HepG2 (cell line): Measurements from ENCODE around the gene HSPE1. TPM values are rescaled to one million over a fixed set of nuclear protein-coding genes. Genes with fewer than 3 reads are reported as not detected.

Source experiments
- AGO1 ChIP-seq: fragments of 200-400 bp; formaldehyde crosslinking; IDR thresholded peaks from 2 replicates; pipeline ENCODE4 v1.6.1; 2017; ENCODE audit warnings: mild to moderate bottlenecking, low read depth, low read length, moderate library complexity; ENCODE audit not compliant: poor library complexity, severe bottlenecking
- HMGA1 ChIP-seq: sonication (generic); formaldehyde crosslinking; conservative IDR thresholded peaks from 2 replicates; pipeline ENCODE4 v1.4.0; 2020; ENCODE audit warnings: missing genetic modification reagents
- HNRNPLL ChIP-seq: fragments of 200-400 bp; formaldehyde crosslinking; IDR thresholded peaks from 2 replicates; pipeline ENCODE4 v1.6.1; 2017; ENCODE audit warnings: mild to moderate bottlenecking, low read depth, low read length; ENCODE audit not compliant: poor library complexity, severe bottlenecking
- KAT2B ChIP-seq: fragments of 150-350 bp; IDR thresholded peaks from 2 replicates; pipeline ENCODE4 v1.6.1; 2014; ENCODE audit warnings: low read depth, low read length, borderline replicate concordance
- MAFF ChIP-seq: IDR thresholded peaks from 2 replicates; pipeline ENCODE4 v1.6.1; 2011; ENCODE audit warnings: low read depth, low read length, improper control_type of control experiment
- NFE2L1 ChIP-seq: sonication (generic); formaldehyde crosslinking; IDR thresholded peaks from 2 replicates; pipeline ENCODE4 v1.4.0; 2020; ENCODE audit warnings: missing genetic modification reagents, mild to moderate bottlenecking, borderline replicate concordance
- POLR2AphosphoS5 ChIP-seq: IDR thresholded peaks from 2 replicates; pipeline ENCODE4 v1.6.1; 2012; ENCODE audit warnings: low read depth, low read length
- PRMT3 ChIP-seq: sonication (generic); formaldehyde crosslinking; IDR thresholded peaks from 2 replicates; pipeline ENCODE4 v1.8.1; 2022; ENCODE audit warnings: low read depth, mild to moderate bottlenecking, moderate library complexity, missing genetic modification reagents, borderline replicate concordance
- RARG ChIP-seq: sonication (generic); formaldehyde crosslinking; IDR thresholded peaks from 2 replicates; pipeline ENCODE4 v1.4.0; 2020; ENCODE audit warnings: low read depth, mild to moderate bottlenecking, missing genetic modification reagents
- SAP130 ChIP-seq: IDR thresholded peaks from 2 replicates; pipeline ENCODE4 v1.6.1; 2016; ENCODE audit warnings: low read depth
- SP1 ChIP-seq, 2 experiments: fragments of 450-650 bp in 1 of 2; sonication (generic) in 1 of 2; formaldehyde crosslinking in 1 of 2; IDR thresholded peaks; 2 replicates each; pipeline versions ENCODE4 v1.4.0 to v1.6.1; 2016 to 2020; ENCODE audit warnings: missing genetic modification reagents in 1 of 2
- THAP11 ChIP-seq: IDR thresholded peaks from 2 replicates; pipeline ENCODE4 v1.6.1; 2016; ENCODE audit warnings: missing biosample characterization, missing genetic modification reagents
- XBP1 ChIP-seq: sonication (generic); formaldehyde crosslinking; IDR thresholded peaks from 2 replicates; pipeline ENCODE4 v1.5.0; 2020; ENCODE audit warnings: missing genetic modification reagents
- ZBTB20 ChIP-seq: sonication (generic); formaldehyde crosslinking; IDR thresholded peaks from 2 replicates; pipeline ENCODE4 v1.8.1; 2023; ENCODE audit warnings: missing genetic modification reagents, low read depth, mild to moderate bottlenecking, borderline replicate concordance
- ZNF160 ChIP-seq: sonication (generic); formaldehyde crosslinking; IDR thresholded peaks from 2 replicates; pipeline ENCODE4 v1.8.0; 2022; ENCODE audit warnings: mild to moderate bottlenecking, inconsistent platforms, missing genetic modification reagents
- ZNF17 ChIP-seq: sonication (generic); formaldehyde crosslinking; IDR thresholded peaks from 2 replicates; pipeline ENCODE4 v1.5.0; 2020; ENCODE audit warnings: mild to moderate bottlenecking, missing genetic modification reagents
- ZNF256 ChIP-seq: sonication (generic); formaldehyde crosslinking; conservative IDR thresholded peaks from 2 replicates; pipeline ENCODE4 v1.4.0; 2020; ENCODE audit warnings: missing genetic modification reagents
- ZNF543 ChIP-seq: sonication (generic); formaldehyde crosslinking; IDR thresholded peaks from 2 replicates; pipeline ENCODE4 v1.4.0; 2020; ENCODE audit warnings: mild to moderate bottlenecking, missing genetic modification reagents
- ZNF768 ChIP-seq: sonication (generic); formaldehyde crosslinking; IDR thresholded peaks from 2 replicates; pipeline ENCODE4 v1.4.0; 2020; ENCODE audit warnings: missing genetic modification reagents
- polyA plus RNA-seq, 8 experiments: library from polyadenylated mRNA; depleted of rRNA in 3 of 8; stranded (reverse) in 7 of 8; unstranded in 1 of 8; fragments of >200 nt; fragmentation: Illumina TruSeq in 4 of 8; extraction: Trizol in 4 of 8; gene quantifications; 2 replicates each; pipeline versions ENCODE4 v1.2.1 to v1.2.3, GENCODE V29; 2011 to 2016; ENCODE audit warnings: low read depth in 4 of 8, missing spikeins in 1 of 8, mixed read lengths in 1 of 8; ENCODE audit not compliant: insufficient read depth in 1 of 8
- total RNA-seq, 5 experiments: library from RNA; depleted of rRNA; stranded (reverse); fragments of >200 nt; fragmentation: Illumina TruSeq; extraction: Trizol; gene quantifications; 2 replicates each; pipeline ENCODE4 v1.2.3, GENCODE V29; 2016; ENCODE audit warnings: low read depth in 1 of 5
- TF ChIP-seq, protein P1 (sequence below): sonication (generic); formaldehyde crosslinking; IDR thresholded peaks from 2 replicates; pipeline ENCODE4 v1.4.0; 2020; ENCODE audit warnings: missing genetic modification reagents, borderline replicate concordance
- TF ChIP-seq, protein P2 (sequence below): sonication (generic); IDR thresholded peaks from 2 replicates; pipeline ENCODE4 v1.6.1; 2016; ENCODE audit warnings: low read depth, borderline replicate concordance
- TF ChIP-seq, protein P3 (sequence below): IDR thresholded peaks from 2 replicates; pipeline ENCODE4 v1.6.1; 2016; ENCODE audit warnings: missing compliant biosample characterization, missing genetic modification reagents, borderline replicate concordance
- TF ChIP-seq, protein P4 (sequence below): sonication (generic); formaldehyde crosslinking; IDR thresholded peaks from 2 replicates; pipeline ENCODE4 v1.9.0; 2021; ENCODE audit warnings: missing genetic modification reagents, mild to moderate bottlenecking, borderline replicate concordance

HSPE1 gene
- total and polyA plus RNA-seq, 2 of the 13 experiments (the other 11 are each of a cell fraction or from before 2014, with no cell fraction given) = 244 to 823 TPM

DNA sequence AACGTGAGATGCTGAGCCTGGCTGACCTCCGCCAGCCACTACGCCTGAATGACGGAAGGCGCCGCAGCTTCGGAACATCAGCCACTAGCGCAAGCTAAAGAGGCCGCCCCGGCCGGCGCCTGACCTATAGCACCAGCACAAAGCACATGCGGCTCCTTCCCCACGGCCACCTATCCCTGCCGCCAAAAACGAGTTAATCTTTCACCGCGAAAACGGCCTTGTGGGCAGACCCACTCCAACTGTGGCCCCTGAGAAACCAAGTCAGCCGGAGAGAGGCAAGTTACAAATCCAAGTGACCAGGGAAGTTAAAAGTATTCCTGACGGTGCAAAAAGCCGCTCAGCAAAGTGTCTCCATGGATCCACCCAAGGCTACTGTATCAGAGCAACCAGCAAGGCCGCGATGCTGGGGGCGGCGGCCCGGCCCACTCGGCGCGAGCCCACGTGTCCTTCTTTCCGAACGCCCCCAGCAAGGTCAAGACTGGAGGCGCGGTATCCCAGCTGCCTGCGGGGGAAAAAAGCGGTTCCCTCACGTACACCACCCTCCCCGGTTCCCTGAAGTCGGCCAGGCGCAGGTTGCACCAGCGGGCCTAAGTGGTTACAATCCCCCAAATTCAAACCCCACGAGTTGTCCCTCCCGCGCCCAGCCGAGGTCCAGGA, 1.1 kb upstream of the HSPE1 start (continued):
- TF ChIP-seq HMGA1 (CRISPR knock-in tag) = no peak
- TF ChIP-seq THAP11 = no peak
- TF ChIP-seq RARG (CRISPR knock-in tag) = 0 out of 2 replicates have a peak, but pooled peaks have one; percentile 84
- TF ChIP-seq, protein P1, sequence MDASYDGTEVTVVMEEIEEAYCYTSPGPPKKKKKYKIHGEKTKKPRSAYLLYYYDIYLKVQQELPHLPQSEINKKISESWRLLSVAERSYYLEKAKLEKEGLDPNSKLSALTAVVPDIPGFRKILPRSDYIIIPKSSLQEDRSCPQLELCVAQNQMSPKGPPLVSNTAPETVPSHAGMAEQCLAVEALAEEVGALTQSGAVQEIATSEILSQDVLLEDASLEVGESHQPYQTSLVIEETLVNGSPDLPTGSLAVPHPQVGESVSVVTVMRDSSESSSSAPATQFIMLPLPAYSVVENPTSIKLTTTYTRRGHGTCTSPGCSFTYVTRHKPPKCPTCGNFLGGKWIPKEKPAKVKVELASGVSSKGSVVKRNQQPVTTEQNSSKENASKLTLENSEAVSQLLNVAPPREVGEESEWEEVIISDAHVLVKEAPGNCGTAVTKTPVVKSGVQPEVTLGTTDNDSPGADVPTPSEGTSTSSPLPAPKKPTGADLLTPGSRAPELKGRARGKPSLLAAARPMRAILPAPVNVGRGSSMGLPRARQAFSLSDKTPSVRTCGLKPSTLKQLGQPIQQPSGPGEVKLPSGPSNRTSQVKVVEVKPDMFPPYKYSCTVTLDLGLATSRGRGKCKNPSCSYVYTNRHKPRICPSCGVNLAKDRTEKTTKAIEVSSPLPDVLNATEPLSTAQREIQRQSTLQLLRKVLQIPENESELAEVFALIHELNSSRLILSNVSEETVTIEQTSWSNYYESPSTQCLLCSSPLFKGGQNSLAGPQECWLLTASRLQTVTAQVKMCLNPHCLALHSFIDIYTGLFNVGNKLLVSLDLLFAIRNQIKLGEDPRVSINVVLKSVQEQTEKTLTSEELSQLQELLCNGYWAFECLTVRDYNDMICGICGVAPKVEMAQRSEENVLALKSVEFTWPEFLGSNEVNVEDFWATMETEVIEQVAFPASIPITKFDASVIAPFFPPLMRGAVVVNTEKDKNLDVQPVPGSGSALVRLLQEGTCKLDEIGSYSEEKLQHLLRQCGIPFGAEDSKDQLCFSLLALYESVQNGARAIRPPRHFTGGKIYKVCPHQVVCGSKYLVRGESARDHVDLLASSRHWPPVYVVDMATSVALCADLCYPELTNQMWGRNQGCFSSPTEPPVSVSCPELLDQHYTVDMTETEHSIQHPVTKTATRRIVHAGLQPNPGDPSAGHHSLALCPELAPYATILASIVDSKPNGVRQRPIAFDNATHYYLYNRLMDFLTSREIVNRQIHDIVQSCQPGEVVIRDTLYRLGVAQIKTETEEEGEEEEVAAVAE (CRISPR knock-in tag) = no peak
- TF ChIP-seq AGO1 = peak; percentile 96
- TF ChIP-seq, protein P2, sequence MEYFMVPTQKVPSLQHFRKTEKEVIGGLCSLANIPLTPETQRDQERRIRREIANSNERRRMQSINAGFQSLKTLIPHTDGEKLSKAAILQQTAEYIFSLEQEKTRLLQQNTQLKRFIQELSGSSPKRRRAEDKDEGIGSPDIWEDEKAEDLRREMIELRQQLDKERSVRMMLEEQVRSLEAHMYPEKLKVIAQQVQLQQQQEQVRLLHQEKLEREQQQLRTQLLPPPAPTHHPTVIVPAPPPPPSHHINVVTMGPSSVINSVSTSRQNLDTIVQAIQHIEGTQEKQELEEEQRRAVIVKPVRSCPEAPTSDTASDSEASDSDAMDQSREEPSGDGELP = no peak
- no peak for TF ChIP-seq PRMT3 (CRISPR knock-in tag)
- peak; percentile 55 for TF ChIP-seq SAP130
- TF ChIP-seq ZNF160 = peak; percentile 38; the same call in 1 of the 2 replicates
- TF ChIP-seq, protein P3, sequence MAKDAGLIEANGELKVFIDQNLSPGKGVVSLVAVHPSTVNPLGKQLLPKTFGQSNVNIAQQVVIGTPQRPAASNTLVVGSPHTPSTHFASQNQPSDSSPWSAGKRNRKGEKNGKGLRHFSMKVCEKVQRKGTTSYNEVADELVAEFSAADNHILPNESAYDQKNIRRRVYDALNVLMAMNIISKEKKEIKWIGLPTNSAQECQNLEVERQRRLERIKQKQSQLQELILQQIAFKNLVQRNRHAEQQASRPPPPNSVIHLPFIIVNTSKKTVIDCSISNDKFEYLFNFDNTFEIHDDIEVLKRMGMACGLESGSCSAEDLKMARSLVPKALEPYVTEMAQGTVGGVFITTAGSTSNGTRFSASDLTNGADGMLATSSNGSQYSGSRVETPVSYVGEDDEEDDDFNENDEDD = peak; percentile 27; the same call in 1 of the 2 replicates
- TF ChIP-seq MAFF = 0 out of 2 replicates have a peak, but pooled peaks have one; percentile 7
- TF ChIP-seq, protein P4, sequence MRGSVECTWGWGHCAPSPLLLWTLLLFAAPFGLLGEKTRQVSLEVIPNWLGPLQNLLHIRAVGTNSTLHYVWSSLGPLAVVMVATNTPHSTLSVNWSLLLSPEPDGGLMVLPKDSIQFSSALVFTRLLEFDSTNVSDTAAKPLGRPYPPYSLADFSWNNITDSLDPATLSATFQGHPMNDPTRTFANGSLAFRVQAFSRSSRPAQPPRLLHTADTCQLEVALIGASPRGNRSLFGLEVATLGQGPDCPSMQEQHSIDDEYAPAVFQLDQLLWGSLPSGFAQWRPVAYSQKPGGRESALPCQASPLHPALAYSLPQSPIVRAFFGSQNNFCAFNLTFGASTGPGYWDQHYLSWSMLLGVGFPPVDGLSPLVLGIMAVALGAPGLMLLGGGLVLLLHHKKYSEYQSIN (CRISPR knock-in tag) = no peak
- TF ChIP-seq ZNF543 (CRISPR knock-in tag) = no peak
- TF ChIP-seq ZNF17 (CRISPR knock-in tag) = 0 out of 2 replicates have a peak, but pooled peaks have one; percentile 10
- 0 out of 2 replicates have a peak, but pooled peaks have one; percentile 33 for TF ChIP-seq XBP1 (CRISPR knock-in tag)
- TF ChIP-seq ZNF256 (CRISPR knock-in tag) = peak; percentile 54; the same call in 1 of the 2 replicates
- TF ChIP-seq ZBTB20 (CRISPR knock-in tag) = peak; percentile 56; the same call in 1 of the 2 replicates
- TF ChIP-seq ZNF768 (CRISPR knock-in tag) = 0 out of 2 replicates have a peak, but pooled peaks have one; percentile 43
- TF ChIP-seq SP1 (IDR thresholded peaks at IDR 0.05) = no peak
- TF ChIP-seq SP1 (CRISPR knock-in tag; IDR thresholded peaks at IDR 0.05) = no peak
- TF ChIP-seq KAT2B = no peak
- peak; percentile 99 for TF ChIP-seq HNRNPLL
- TF ChIP-seq POLR2AphosphoS5 = peak; percentile 54
- TF ChIP-seq NFE2L1 (CRISPR knock-in tag) = no peak
